Measurements from ENCODE around the gene YTHDF1.

Gene YTHDF1

DNA sequence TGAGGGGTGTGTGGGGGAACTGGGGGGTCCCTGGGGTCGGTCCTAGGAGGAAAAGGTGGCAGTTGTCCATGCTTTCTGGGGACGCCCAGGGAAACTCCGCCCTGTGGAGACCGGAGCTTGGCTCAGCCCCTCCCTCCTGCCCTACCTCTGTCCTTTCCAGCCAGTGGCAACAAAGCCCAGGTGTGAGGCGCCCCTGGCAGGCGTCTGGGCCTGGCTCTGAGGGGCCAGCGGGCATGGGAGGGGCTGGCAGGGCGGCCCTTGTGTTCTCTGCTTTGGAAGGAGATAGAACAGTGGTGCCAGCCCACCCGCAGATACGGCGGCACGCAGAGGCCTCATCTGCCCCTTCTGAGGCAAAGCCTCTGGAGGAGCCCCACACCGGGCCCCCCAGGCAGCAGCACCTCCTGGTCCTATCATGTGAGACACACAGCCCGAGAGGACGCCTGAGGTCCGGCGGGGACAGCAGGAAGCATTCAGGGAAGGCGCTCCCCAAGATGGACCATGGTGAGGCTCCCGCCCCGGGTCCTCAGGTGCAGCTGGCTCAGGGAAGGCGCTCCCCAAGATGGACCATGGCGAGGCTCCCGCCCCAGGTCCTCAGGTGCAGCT is 47.9 kb downstream of the YTHDF1 start:
- H3K27ac ChIP-seq (ENCODE audit: low read length): no peak overlapping the region
- H3K9ac ChIP-seq (ENCODE audit: low read length in 2 of 2): no peak overlapping the region
- peaks cover 20 to 25% of the 10 kb centered on the region in 2 donors for H3K27me3 ChIP-seq (ENCODE audit: control insufficient read depth in 1 of 2, insufficient read depth in 2 of 2, low read length in 2 of 2)
- H3K9me3 ChIP-seq (ENCODE audit: control insufficient read depth in 2 of 2, low read length in 2 of 2): no peaks in the 10 kb centered on the region
- no peaks in the 10 kb centered on the region for H3K4me1 ChIP-seq (ENCODE audit: control insufficient read depth, insufficient read depth, low read length)
- H3K36me3 ChIP-seq (ENCODE audit: control insufficient read depth in 2 of 2, insufficient read depth in 2 of 2, low read length in 2 of 2): no peaks in the 10 kb centered on the region
- H3K4me3 ChIP-seq (ENCODE audit: low read length in 2 of 2): no peak overlapping the region

DNA sequence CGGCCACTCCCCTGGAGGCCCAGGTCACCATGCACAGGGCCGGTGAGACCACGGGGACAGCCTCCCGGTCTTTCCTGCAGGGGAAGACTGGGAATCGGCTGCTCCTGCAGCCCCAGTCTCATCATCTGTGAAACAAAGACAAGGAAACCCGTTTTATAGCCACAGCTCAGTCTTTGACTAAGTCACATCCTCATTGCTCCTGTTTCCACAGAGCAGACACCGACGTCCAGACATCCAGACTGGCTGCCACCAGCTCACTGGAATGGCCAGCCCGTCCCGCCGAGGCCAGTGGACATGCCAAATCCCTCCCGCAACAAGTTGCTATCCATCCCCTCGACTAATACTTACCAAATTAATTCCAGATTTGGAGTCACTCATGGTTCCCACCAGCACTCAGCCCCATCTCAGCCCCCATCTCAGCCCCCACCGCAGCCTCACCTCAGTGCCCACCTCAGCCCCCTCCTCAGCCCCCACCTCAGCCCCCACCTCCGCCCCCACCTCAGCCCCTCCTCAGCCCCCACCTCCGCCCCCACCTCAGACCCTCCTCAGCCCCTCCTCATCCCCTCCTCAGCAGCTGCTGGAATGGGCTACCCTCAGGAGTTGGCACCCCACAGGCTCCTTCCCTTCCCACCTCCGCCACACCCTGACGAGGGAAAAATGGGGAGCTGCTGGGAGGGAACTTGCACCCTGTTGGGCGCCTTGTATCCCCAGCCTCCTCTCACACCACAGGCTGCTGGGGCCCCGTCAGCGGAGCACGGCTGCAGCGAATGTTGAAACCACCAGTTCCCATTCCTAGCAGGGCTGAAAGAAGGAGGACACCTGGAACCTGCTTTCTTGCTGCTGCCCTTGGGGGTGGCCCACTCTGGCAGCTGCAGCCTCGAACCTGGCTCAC is 48.7 kb downstream of the YTHDF1 start:
- no peak overlapping the region for H3K9ac ChIP-seq (ENCODE audit: low read length in 2 of 2)
- H3K9me3 ChIP-seq (ENCODE audit: control insufficient read depth in 2 of 2, low read length in 2 of 2): no peaks in the 10 kb centered on the region
- H3K4me3 ChIP-seq (ENCODE audit: low read length in 2 of 2): no peak overlapping the region
- no peaks in the 10 kb centered on the region for H3K4me1 ChIP-seq (ENCODE audit: control insufficient read depth, insufficient read depth, low read length)
- no peaks in the 10 kb centered on the region for H3K36me3 ChIP-seq (ENCODE audit: control insufficient read depth in 2 of 2, insufficient read depth in 2 of 2, low read length in 2 of 2)
- peaks cover 13 to 20% of the 10 kb centered on the region in 2 donors for H3K27me3 ChIP-seq (ENCODE audit: control insufficient read depth in 1 of 2, insufficient read depth in 2 of 2, low read length in 2 of 2)
- no peak overlapping the region for H3K27ac ChIP-seq (ENCODE audit: low read length)

GRCh38 chr20:63166193-63167020 is 49.5 kb downstream of the YTHDF1 start:
- Histone ChIP-seq H3K27ac (ENCODE audit: low read length) (no peak overlapping the region), H3K9ac (ENCODE audit: low read length in 2 of 2) (no peak overlapping the region), H3K4me1 (ENCODE audit: control insufficient read depth, insufficient read depth, low read length) (no peaks in the 10 kb centered on the region), H3K36me3 (ENCODE audit: control insufficient read depth in 2 of 2, insufficient read depth in 2 of 2, low read length in 2 of 2) (no peaks in the 10 kb centered on the region), H3K4me3 (ENCODE audit: low read length in 2 of 2) (no peak overlapping the region), H3K9me3 (ENCODE audit: control insufficient read depth in 2 of 2, low read length in 2 of 2) (no peaks in the 10 kb centered on the region), H3K27me3 (ENCODE audit: control insufficient read depth in 1 of 2, insufficient read depth in 2 of 2, low read length in 2 of 2) (peaks cover 11 to 17% of the 10 kb centered on the region in 2 donors)

- no peaks in the 10 kb centered on the region for H3K4me1 ChIP-seq (ENCODE audit: control insufficient read depth, insufficient read depth, low read length)
- no peaks in the 10 kb centered on the region for H3K36me3 ChIP-seq (ENCODE audit: control insufficient read depth in 2 of 2, insufficient read depth in 2 of 2, low read length in 2 of 2)
- no peak overlapping the region for H3K27ac ChIP-seq (ENCODE audit: low read length)
- no peak overlapping the region for H3K9ac ChIP-seq (ENCODE audit: low read length in 2 of 2)
- peaks cover 11 to 21% of the 10 kb centered on the region in 2 donors for H3K27me3 ChIP-seq (ENCODE audit: control insufficient read depth in 1 of 2, insufficient read depth in 2 of 2, low read length in 2 of 2)
- H3K4me3 ChIP-seq (ENCODE audit: low read length in 2 of 2): no peak overlapping the region
- H3K9me3 ChIP-seq (ENCODE audit: control insufficient read depth in 2 of 2, low read length in 2 of 2): no peaks in the 10 kb centered on the region
Observed at GRCh38 chr20:63165356-63166192, 50.4 kb downstream of the YTHDF1 start.

DNA sequence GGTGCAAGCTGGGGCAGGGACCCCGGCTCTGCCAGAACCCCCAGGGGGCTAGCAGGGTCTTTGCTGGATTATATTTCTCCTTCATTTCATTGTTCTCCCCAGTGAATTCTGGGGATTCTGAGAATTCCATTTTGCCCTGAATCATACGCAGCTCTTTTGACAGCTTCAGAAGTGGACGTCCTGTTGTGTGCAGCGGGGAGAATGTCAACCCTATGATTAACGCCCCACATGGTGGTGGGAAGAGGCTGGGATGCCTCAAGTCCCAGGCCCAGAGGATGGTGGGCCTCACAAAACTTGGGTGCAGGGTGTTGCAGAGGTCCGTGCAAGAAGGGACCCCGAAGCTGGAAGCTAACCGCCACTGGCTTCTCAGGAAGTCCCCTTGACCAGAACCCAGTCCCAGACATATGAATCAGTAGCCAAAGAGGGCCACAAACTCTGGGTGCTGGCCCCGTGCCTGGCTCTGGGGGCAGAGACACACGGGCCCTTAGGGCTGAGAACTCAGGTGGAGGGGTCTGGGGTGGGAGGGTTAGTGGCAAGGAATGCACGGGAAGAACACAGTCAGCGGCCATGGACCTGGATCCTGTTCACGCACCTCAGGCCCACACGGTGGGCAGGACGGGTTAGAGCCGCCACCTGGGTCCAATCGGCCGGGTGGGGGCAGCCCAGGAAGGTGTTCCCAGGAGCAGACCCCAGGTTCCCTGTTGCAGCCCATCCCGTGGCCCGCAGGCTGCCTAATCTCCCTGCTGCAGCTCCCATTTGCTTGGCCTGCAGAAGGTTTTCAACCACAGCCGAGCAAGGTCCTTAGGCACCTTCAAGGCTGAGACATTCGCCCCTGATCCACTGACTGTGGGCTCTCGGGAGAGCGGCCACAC is 51.2 kb downstream of the YTHDF1 start:
- H3K36me3 ChIP-seq (ENCODE audit: control insufficient read depth in 2 of 2, insufficient read depth in 2 of 2, low read length in 2 of 2): no peaks in the 10 kb centered on the region
- H3K4me3 ChIP-seq (ENCODE audit: low read length in 2 of 2): no peak overlapping the region
- H3K27me3 ChIP-seq (ENCODE audit: control insufficient read depth in 1 of 2, insufficient read depth in 2 of 2, low read length in 2 of 2): peaks cover 11 to 19% of the 10 kb centered on the region in 2 donors

DNA sequence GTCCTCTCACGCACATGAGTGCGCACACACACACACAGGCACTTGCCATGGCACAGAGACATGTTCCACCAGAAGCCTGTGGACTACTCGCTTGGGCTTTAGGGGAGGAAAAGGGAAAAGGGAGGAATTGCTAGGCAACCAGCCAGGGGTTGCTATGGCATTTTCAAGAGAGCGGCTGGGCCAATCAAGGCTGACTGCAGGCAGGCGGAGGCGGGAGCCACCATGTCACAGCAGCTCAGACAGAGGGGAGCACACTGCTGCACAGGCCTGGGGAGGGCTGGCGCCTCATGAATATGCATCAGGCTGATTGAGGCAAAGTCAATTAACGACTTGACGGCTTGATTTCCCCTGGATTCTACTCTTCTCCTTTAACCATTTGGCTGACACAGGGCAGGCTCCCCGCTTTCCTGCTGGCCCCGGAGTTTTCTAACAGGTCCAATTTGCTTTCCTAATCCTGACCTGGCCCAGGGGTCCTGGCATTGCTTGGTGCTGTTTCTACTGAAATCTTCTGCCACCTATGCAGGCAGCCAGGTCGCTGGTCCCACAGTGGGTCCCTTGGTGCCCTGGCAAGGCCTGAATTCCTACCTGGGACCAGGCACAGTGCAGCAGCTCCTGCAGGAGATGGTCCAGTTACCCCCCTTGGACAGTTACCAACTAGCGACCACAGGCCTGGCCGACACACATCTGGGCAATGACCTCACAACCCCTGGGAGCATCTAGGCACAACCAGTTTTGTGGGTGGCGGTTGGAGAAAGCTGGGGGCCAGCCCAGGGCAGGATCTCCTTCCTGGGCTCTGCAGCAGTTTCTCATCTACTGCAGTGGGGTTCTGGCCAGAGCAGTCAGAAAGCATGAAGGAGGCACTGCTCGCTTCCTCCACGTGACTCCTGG is 52.1 kb downstream of the YTHDF1 start:
- no peak overlapping the region for H3K4me3 ChIP-seq (ENCODE audit: low read length in 2 of 2)
- no peaks in the 10 kb centered on the region for H3K9me3 ChIP-seq (ENCODE audit: control insufficient read depth in 2 of 2, low read length in 2 of 2)
- no peaks in the 10 kb centered on the region for H3K4me1 ChIP-seq (ENCODE audit: control insufficient read depth, insufficient read depth, low read length)
- no peak overlapping the region for H3K27ac ChIP-seq (ENCODE audit: low read length)
- H3K9ac ChIP-seq (ENCODE audit: low read length in 2 of 2): no peak overlapping the region
- peaks cover 11 to 20% of the 10 kb centered on the region in 2 donors for H3K27me3 ChIP-seq (ENCODE audit: control insufficient read depth in 1 of 2, insufficient read depth in 2 of 2, low read length in 2 of 2)
- no peaks in the 10 kb centered on the region for H3K36me3 ChIP-seq (ENCODE audit: control insufficient read depth in 2 of 2, insufficient read depth in 2 of 2, low read length in 2 of 2)

More for the DNA sequence above, 51.2 kb downstream of the YTHDF1 start:
- H3K4me1 ChIP-seq (ENCODE audit: control insufficient read depth, insufficient read depth, low read length): no peaks in the 10 kb centered on the region
- H3K27ac ChIP-seq (ENCODE audit: low read length): no peak overlapping the region
- H3K9ac ChIP-seq (ENCODE audit: low read length in 2 of 2): no peak overlapping the region
- no peaks in the 10 kb centered on the region for H3K9me3 ChIP-seq (ENCODE audit: control insufficient read depth in 2 of 2, low read length in 2 of 2)

- H3K36me3 ChIP-seq (ENCODE audit: control insufficient read depth in 2 of 2, insufficient read depth in 2 of 2, low read length in 2 of 2): no peaks in the 10 kb centered on the region
- H3K4me1 ChIP-seq (ENCODE audit: control insufficient read depth, insufficient read depth, low read length): no peaks in the 10 kb centered on the region
- H3K27ac ChIP-seq (ENCODE audit: low read length): no peak overlapping the region
- peaks cover 11 to 24% of the 10 kb centered on the region in 2 donors for H3K27me3 ChIP-seq (ENCODE audit: control insufficient read depth in 1 of 2, insufficient read depth in 2 of 2, low read length in 2 of 2)
- H3K9ac ChIP-seq (ENCODE audit: low read length in 2 of 2): no peak overlapping the region
- no peaks in the 10 kb centered on the region for H3K9me3 ChIP-seq (ENCODE audit: control insufficient read depth in 2 of 2, low read length in 2 of 2)
- no peak overlapping the region for H3K4me3 ChIP-seq (ENCODE audit: low read length in 2 of 2)
Observed at GRCh38 chr20:63163171-63163570, 52.8 kb downstream of the YTHDF1 start.

- Histone ChIP-seq H3K36me3 (ENCODE audit: control insufficient read depth in 2 of 2, insufficient read depth in 2 of 2, low read length in 2 of 2) (no peaks in the 10 kb centered on the region), H3K9me3 (ENCODE audit: control insufficient read depth in 2 of 2, low read length in 2 of 2) (no peaks in the 10 kb centered on the region), H3K4me1 (ENCODE audit: control insufficient read depth, insufficient read depth, low read length) (no peaks in the 10 kb centered on the region), H3K27me3 (ENCODE audit: control insufficient read depth in 1 of 2, insufficient read depth in 2 of 2, low read length in 2 of 2) (peaks cover 14 to 26% of the 10 kb centered on the region in 2 donors), H3K27ac (ENCODE audit: low read length) (no peak overlapping the region), H3K9ac (ENCODE audit: low read length in 2 of 2) (no peak overlapping the region), H3K4me3 (ENCODE audit: low read length in 2 of 2) (no peak overlapping the region)
Observed at GRCh38 chr20:63162206-63162795, 53.6 kb downstream of the YTHDF1 start.

All from stomach smooth muscle (tissue), 2 donors.